Epithelial cell of esophagus (primary cell): Measurements from ENCODE around the gene C6orf52.

Source experiments
- DNase-seq: peaks from one replicate; pipeline ENCODE4 v3.0.0; 2010; ENCODE audit warnings: low read depth
- H3K4me3 ChIP-seq: 2 replicates; pipeline ENCODE4 v1.5.1; 2011; ENCODE audit warnings: mild to moderate bottlenecking, low read length, control low read depth
- CTCF ChIP-seq: IDR thresholded peaks from 2 replicates; pipeline ENCODE4 v1.5.1; 2011; ENCODE audit warnings: low read depth, mild to moderate bottlenecking, low read length, control low read depth, inconsistent platforms; ENCODE audit not compliant: insufficient read depth; ENCODE audit errors: missing control alignments

Gene C6orf52

GRCh38 chr6:10643201-10643651 is 51.2 kb downstream of the C6orf52 start:
- DNase-seq = no peak
- TF ChIP-seq CTCF = no peak
- no peak overlapping the region for H3K4me3 ChIP-seq

GRCh38 chr6:10641528-10641927 is 52.9 kb downstream of the C6orf52 start:
- no peak for TF ChIP-seq CTCF
- H3K4me3 ChIP-seq = no peak overlapping the region
- no peak for DNase-seq

GRCh38 chr6:10640412-10640811 is 54.0 kb downstream of the C6orf52 start:
- no peak for TF ChIP-seq CTCF
- H3K4me3 ChIP-seq = no peak overlapping the region
- no peak for DNase-seq

- H3K4me3 ChIP-seq = no peak overlapping the region
- peak; percentile 95 for DNase-seq
- no peak for TF ChIP-seq CTCF
Observed at GRCh38 chr6:10633216-10633615, 61.2 kb downstream of the C6orf52 start.

GRCh38 chr6:10630178-10630577 is 64.2 kb downstream of the C6orf52 start:
- TF ChIP-seq CTCF = no peak
- no peak overlapping the region for H3K4me3 ChIP-seq
- DNase-seq = no peak

- H3K4me3 ChIP-seq = no peak overlapping the region
Observed at GRCh38 chr6:10627800-10628199, 66.6 kb downstream of the C6orf52 start.

More at GRCh38 chr6:10627800-10628199, 66.6 kb downstream of the C6orf52 start:
- no peak for DNase-seq
- no peak for TF ChIP-seq CTCF
